Omental fat pad (tissue), 4 donors: ENCODE measurements around the gene NOS3. TPM values are rescaled to one million over a fixed set of nuclear protein-coding genes. Genes with fewer than 3 reads are reported as not detected.

ENCODE experiments used
- ATAC-seq: fragments of 150-250 bp; one replicate; pipeline ENCODE4 v1.9.1; 2016; ENCODE audit warnings: mild to moderate bottlenecking, moderate library complexity; ENCODE audit not compliant: low FRiP score
- DNase-seq: peaks from one replicate; pipeline ENCODE4 v3.0.0-alpha.2; 2019; ENCODE audit warnings: low spot score
- total RNA-seq, 4 donors: library from RNA; depleted of rRNA; stranded (reverse); fragments of >200 nt; gene quantifications; one replicate each; pipeline ENCODE4 v1.1.0, GENCODE V29; 2016
- TF ChIP-seq, protein P1 (sequence below), 3 donors: fragments of 450-650 bp; IDR thresholded peaks; one replicate each; pipeline ENCODE4 v1.5.1; 2016 to 2017; ENCODE audit warnings: antibody characterized with exemption in 3 of 3, mild to moderate bottlenecking in 3 of 3, moderate library complexity in 2 of 3

The NOS3 gene
- total RNA-seq, 4 donors from 2014 or later = 11.2 to 75.3 (median 25.2) TPM

DNA sequence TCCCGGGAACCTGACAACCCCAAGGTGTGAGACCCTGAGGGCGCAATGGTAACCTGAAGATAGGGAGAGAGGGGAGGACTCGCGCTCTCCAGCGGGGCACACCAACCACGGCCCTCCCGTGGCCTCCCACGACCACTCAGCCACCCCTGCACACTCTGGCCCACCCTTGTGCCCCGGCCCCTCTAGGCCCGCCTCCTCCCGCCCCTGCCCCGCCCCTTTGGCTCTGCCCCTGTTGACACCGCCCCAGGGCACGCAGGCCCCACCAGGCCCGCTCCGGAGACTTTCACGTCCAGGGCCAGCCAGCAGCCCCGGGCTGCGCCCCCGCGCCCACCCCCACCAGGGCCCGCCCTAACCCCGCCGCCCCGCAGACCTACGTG is 22.5 kb downstream of the NOS3 start:
- ATAC-seq = no peak
- no peak for DNase-seq
- TF ChIP-seq, protein P1, sequence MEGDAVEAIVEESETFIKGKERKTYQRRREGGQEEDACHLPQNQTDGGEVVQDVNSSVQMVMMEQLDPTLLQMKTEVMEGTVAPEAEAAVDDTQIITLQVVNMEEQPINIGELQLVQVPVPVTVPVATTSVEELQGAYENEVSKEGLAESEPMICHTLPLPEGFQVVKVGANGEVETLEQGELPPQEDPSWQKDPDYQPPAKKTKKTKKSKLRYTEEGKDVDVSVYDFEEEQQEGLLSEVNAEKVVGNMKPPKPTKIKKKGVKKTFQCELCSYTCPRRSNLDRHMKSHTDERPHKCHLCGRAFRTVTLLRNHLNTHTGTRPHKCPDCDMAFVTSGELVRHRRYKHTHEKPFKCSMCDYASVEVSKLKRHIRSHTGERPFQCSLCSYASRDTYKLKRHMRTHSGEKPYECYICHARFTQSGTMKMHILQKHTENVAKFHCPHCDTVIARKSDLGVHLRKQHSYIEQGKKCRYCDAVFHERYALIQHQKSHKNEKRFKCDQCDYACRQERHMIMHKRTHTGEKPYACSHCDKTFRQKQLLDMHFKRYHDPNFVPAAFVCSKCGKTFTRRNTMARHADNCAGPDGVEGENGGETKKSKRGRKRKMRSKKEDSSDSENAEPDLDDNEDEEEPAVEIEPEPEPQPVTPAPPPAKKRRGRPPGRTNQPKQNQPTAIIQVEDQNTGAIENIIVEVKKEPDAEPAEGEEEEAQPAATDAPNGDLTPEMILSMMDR (IDR thresholded peaks at IDR 0.05) = no peak

DNA sequence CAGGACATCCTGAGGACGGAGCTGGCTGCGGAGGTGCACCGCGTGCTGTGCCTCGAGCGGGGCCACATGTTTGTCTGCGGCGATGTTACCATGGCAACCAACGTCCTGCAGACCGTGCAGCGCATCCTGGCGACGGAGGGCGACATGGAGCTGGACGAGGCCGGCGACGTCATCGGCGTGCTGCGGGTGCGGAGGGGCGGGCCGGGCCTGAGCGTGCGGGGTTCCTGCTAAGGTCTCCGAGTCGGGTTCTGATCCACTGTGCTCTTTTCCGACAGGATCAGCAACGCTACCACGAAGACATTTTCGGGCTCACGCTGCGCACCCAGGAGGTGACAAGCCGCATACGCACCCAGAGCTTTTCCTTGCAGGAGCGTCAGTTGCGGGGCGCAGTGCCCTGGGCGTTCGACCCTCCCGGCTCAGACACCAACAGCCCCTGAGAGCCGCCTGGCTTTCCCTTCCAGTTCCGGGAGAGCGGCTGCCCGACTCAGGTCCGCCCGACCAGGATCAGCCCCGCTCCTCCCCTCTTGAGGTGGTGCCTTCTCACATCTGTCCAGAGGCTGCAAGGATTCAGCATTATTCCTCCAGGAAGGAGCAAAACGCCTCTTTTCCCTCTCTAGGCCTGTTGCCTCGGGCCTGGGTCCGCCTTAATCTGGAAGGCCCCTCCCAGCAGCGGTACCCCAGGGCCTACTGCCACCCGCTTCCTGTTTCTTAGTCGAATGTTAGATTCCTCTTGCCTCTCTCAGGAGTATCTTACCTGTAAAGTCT is 23.1 kb downstream of the NOS3 start:
- ATAC-seq (no peak), DNase-seq (no peak)
- TF ChIP-seq, protein P1 (IDR thresholded peaks at IDR 0.05) = no peak

DNA sequence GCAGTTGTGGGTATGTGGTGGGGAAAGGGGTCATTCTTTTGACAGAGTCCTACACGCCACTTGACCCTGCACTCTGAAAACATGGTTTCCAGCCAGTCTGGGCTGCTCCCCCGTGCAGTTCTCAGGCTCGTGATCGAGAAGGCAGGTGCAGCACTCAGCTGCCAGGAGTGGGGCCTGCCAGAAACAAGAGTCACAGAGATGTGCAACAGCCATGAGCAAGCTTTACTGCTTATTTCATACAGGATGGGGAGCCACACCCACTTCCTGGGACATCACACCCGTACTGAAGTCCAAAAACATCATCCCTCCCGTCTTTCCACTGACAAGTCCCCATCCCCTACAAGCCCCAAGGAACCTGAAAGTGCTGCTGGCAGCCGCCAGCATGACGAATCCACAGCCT is 24.1 kb downstream of the NOS3 start:
- ATAC-seq (no peak), DNase-seq (no peak)
- TF ChIP-seq, protein P1 (IDR thresholded peaks at IDR 0.05) = no peak

DNA sequence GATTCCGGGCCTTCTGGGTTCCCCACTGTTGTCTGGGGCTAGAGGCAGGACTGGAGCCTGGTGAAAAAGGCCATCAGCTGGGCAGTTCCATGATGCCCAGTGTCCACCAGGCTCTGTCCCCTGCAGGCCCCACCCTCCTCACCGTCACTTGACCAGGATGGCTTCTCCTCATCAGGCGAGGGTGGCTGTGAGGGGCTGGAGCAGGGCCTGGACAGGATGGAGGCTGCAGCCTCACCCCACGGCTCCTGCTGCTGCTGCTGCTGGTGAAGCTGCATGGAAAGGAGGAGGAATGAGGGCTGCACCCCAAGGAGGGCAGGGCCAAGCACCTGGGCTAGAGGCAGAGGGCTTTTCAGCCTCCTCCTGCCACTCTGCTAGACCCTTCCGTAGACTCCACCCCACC is 25.1 kb downstream of the NOS3 start:
- ATAC-seq (no peak), DNase-seq (no peak)
- TF ChIP-seq, protein P1 (IDR thresholded peaks at IDR 0.05) = no peak

DNA sequence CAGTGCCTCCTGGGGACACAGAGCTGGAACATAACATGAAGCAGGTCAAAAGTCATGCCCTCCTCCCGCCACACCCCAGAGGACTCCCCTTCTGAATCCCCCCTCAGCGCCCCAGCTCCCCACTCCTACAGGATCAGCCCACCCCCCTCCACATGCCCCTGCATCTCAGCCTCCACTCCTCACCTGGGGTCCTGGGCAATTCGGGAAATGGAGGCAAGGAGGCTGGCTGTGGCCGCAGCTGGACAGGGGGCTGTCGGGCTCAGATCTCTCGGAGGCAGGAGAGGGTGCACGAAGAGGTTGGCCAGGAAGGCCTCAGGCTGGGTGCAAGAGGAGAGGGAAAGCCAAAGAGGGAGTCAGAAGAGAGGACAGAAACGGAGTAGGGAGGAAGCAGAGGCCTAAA is 25.7 kb downstream of the NOS3 start:
- TF ChIP-seq, protein P1 (IDR thresholded peaks at IDR 0.05) = no peak
- DNase-seq = no peak
- ATAC-seq = no peak

DNA sequence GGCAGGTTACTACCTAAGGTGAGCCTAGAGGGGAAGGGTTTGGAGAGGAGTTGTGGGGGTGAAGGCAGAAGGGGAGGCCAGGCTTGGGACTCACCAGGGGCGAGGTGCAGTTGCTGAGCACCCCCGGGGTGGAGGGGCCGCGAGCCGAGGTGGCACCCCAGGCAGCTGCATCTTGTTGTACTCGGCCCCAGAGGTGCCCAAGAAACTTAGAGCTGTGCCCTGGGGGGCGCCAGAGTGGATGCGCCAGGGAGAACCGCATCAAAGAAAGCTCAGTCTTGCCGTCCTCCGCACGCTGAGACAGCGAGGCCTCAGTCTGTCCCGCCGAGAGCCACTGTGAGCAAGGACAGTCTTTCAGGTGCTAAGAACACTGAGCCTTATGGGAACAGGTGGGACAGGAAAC is 26.1 kb downstream of the NOS3 start:
- TF ChIP-seq, protein P1 (IDR thresholded peaks at IDR 0.05) = no peak
- ATAC-seq (no peak), DNase-seq (no peak)

DNA sequence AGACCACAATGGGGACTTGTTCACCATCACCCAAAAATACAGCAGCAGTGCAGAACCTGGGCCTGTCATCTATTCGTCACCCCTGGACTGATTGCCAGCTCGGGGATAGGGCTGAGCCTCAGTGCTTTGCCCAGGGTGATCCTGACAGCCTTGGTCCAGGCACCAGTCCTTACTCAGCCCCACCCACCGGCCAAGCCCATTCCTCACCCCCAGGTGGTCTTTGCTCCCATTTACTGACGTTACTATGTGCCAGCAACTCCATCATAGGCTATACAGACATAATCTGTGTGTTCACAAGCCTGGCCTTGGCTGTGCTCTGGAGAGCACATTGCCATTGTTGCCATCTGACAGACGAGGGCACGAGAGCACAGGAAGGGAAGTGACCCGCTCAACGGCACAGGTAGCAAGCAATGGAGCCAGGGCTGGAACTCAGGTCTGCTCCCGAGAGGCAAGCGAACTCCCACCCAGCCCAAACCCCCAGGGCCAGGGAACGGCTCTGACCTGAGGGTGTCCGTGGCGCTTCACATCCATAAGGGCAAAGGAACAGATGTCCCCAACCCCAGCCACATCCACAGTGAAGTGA is 26.6 kb downstream of the NOS3 start:
- ATAC-seq (no peak), DNase-seq (no peak)
- TF ChIP-seq, protein P1 (IDR thresholded peaks at IDR 0.05) = no peak
